HG02642 (cell line): ENCODE measurements around the gene KANK2.

ENCODE experiments used
- ATAC-seq: cut with Tn5 transposase; IDR thresholded peaks from one replicate; pipeline ENCODE4 v1.9.1; 2021; ENCODE audit warnings: mild to moderate bottlenecking; ENCODE audit not compliant: unreplicated experiment, poor library complexity

The KANK2 gene

GRCh38 chr19:11226716-11227166, 29.4 kb upstream of the KANK2 start:
- ATAC-seq, result no peak

GRCh38 chr19:11225815-11226214, 28.5 kb upstream of the KANK2 start:
- no peak for ATAC-seq

GRCh38 chr19:11225172-11225571, 27.8 kb upstream of the KANK2 start:
- no peak for ATAC-seq

GRCh38 chr19:11224429-11224828, 27.1 kb upstream of the KANK2 start:
- ATAC-seq, result no peak

GRCh38 chr19:11223200-11223599, 25.9 kb upstream of the KANK2 start:
- ATAC-seq, result no peak

- no peak for ATAC-seq
These were observed 23.8 kb upstream of the KANK2 start for GRCh38 chr19:11221082-11221598.

GRCh38 chr19:11214387-11214786, 17.0 kb upstream of the KANK2 start:
- ATAC-seq, result no peak

- ATAC-seq, result no peak
These were observed 13.2 kb upstream of the KANK2 start for GRCh38 chr19:11210656-11210928.

GRCh38 chr19:11209839-11210655, 12.7 kb upstream of the KANK2 start:
- ATAC-seq, result no peak

GRCh38 chr19:11208561-11209471, 11.5 kb upstream of the KANK2 start:
- no peak for ATAC-seq

GRCh38 chr19:11205939-11206570, 8.7 kb upstream of the KANK2 start:
- ATAC-seq, result no peak

- ATAC-seq, result no peak
These were observed 7.6 kb upstream of the KANK2 start for GRCh38 chr19:11204943-11205349.

GRCh38 chr19:11204076-11204602, 6.8 kb upstream of the KANK2 start:
- no peak for ATAC-seq

GRCh38 chr19:11203194-11204075, 6.1 kb upstream of the KANK2 start:
- ATAC-seq, result no peak

- ATAC-seq, result no peak
These were observed 5.3 kb upstream of the KANK2 start for GRCh38 chr19:11202488-11203193.

- no peak for ATAC-seq
These were observed 4.4 kb upstream of the KANK2 start for GRCh38 chr19:11201791-11202190.

GRCh38 chr19:11200931-11201330, 3.6 kb upstream of the KANK2 start:
- ATAC-seq, result no peak

- no peak for ATAC-seq
These were observed 2.8 kb upstream of the KANK2 start for GRCh38 chr19:11200015-11200574.

GRCh38 chr19:11199517-11199916, 2.2 kb upstream of the KANK2 start:
- ATAC-seq, result no peak
